GM12892 (cell line): ENCODE measurements around the gene INTS3.

Experiments used
- DNase-seq: peaks from one replicate; pipeline ENCODE4 v3.0.0; 2011; ENCODE audit not compliant: insufficient read length
- FAIRE-seq: peaks from 2 replicates; lab custom pipeline; 2011; peaks lifted over from hg19 to GRCh38; lab: Jason Lieb, UNC
- POLR2A ChIP-seq: IDR thresholded peaks from 2 replicates; pipeline ENCODE4 v1.6.1; 2011; ENCODE audit warnings: low read depth, low read length, control low read depth
- POLR2AphosphoS5 ChIP-seq: IDR thresholded peaks from 2 replicates; pipeline ENCODE4 v1.6.1; 2011; ENCODE audit warnings: low read depth, low read length, control low read depth
- TAF1 ChIP-seq: IDR thresholded peaks from 2 replicates; pipeline ENCODE4 v1.6.1; 2011; ENCODE audit warnings: low read depth, mild to moderate bottlenecking, control low read depth, low read length, borderline replicate concordance

The INTS3 gene

GRCh38 chr1:153790313-153790965 is 62.6 kb downstream of the INTS3 start:
- no peak for TF ChIP-seq POLR2A
- TF ChIP-seq TAF1, result no peak
- no peak for TF ChIP-seq POLR2AphosphoS5
- FAIRE-seq (no peak), DNase-seq (no peak)

DNA sequence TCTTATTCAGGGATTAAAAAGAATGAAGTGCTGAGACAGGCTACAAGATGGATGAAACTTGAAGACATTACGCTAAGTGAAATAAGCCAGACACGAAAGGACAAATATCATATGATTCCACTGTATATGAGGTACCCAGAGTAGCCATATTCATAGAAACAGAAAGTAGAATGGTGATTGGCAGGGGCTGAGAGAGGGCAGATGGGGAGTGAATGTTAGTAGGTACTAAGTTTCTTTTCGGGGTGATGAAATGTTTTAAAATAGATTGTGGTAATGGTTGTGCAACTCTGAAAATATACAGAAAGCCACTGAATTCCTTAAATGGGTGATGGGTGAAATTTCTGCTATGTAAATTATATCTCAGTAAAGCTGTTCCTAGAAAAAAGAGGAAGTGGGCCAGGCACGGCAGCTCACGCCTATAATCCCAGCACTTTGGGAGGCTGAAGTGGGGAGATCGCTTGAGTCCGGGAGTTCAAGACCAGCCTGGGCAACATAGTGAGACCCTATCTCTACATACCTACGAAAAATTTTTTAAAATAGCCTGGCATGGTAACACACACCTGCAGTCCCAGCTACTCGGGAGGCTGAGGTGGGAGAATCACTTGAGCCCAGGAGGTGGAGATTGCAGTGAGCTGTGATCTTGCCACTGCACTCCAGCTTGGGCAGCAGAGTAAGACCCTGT is 63.3 kb downstream of the INTS3 start:
- FAIRE-seq (peak; percentile 97), DNase-seq (peak; percentile 73)
- no peak for TF ChIP-seq POLR2AphosphoS5
- 0 out of 2 replicates have a peak, but pooled peaks have one; percentile 42 for TF ChIP-seq POLR2A

DNA sequence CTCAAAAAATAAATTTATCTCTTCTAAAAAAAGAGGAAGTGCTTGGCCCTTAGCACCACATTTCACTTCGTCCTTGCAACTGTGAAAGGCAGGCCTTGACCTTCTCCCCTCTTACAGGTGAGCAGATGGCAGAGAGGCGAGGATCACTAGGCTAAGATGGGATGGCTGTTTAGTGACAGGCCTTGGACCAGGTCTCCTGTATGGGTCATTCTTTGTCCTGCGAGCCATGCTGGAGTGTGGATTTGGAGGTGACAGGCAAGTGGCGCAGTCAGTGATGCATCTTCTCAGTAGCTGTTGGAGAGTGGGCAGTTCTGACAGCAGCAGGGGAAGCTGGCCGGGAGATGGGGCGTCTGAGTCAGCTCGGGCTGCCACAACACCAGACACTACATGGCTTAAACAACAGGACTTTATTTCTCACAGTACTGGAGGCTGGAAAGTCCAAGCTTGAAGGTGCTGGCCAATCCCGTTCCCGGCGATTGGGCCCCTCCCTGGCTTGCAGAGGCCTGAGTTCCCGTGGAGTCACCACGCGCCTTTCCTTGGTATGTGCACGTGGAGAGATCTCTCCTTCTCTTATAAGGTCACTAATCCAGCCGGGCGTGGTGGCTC is 63.9 kb downstream of the INTS3 start:
- peak; percentile 85 for FAIRE-seq
- TF ChIP-seq POLR2AphosphoS5 (no peak), TAF1 (no peak), POLR2A (no peak)
- DNase-seq, result no peak

- DNase-seq (no peak), FAIRE-seq (no peak)
- TF ChIP-seq POLR2AphosphoS5 (no peak), POLR2A (no peak), TAF1 (no peak)
Observed at GRCh38 chr1:153792631-153793041, 64.8 kb downstream of the INTS3 start.

DNA sequence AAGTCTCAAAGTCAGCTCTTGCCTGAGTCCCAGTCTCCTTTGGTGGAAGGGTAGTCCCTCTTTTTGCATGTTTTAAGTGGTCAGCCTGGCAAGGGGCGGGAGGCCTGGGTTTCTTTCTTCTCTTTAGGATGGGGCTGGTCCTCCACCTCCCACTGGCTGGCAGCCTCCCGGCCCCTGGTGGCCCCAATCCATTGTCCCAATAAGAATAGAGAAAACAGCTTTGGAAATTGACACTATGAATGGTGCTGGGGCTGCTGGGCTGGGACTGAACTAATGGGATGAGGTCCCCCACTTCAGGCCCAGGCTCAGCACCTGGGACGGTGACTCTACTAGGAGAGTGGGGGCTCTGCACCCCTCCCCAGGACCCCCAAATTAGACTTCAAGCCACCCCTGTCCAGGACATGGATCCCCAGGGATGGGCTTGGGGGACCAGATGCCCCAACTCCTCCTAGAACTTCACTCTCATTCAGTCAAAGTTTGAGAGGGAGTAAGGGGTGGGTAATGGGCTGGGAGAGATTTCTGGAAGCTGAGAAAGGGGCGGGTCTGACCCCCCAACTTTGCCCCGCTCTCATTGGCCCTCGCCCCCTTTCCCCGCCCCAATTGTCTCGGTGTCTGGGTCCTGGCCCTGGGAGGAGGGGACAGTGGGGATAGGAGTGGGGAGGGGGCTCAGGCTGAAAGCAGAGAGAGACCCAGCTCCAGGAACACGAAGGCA is 65.6 kb downstream of the INTS3 start:
- no peak for TF ChIP-seq TAF1
- no peak for TF ChIP-seq POLR2A
- TF ChIP-seq POLR2AphosphoS5, result no peak
- FAIRE-seq (no peak), DNase-seq (no peak)

GRCh38 chr1:153793973-153794615 is 66.2 kb downstream of the INTS3 start:
- no peak for DNase-seq
- TF ChIP-seq TAF1 (no peak), POLR2AphosphoS5 (no peak), POLR2A (no peak)
- FAIRE-seq, result no peak

- FAIRE-seq (no peak), DNase-seq (no peak)
- TF ChIP-seq POLR2AphosphoS5 (no peak), TAF1 (no peak)
Observed at GRCh38 chr1:153794624-153795329, 66.9 kb downstream of the INTS3 start.

DNA sequence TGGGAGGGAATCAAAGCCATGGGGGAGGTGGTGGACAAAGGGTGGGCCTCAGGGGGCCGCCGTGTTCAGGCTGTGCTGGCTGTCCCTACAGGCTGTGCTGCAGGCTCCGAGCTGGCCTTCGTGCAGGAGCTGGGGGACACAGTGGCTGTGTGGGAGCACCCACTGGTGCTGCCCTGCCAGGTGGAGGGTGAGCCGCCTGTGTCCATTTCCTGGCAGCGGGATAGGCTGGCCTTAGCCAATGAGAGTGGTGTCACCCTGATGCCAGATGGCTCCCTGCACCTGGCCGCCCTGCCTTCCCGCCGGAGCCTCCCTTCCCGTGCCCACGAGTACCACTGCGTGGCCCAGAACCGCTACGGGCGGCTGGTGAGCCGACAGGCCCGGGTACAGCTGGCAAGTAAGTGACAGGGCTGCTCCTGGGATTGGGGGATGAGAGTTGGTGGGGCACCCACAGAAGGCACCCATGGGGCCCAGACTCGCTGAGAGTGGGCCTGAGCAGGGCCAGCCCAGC is 67.5 kb downstream of the INTS3 start:
- no peak for DNase-seq
- TF ChIP-seq POLR2A (no peak), POLR2AphosphoS5 (no peak), TAF1 (no peak)
- no peak for FAIRE-seq

GRCh38 chr1:153795934-153796785 is 68.3 kb downstream of the INTS3 start:
- FAIRE-seq, result no peak
- TF ChIP-seq POLR2A (no peak), TAF1 (no peak), POLR2AphosphoS5 (no peak)
- DNase-seq, result no peak

- no peak for TF ChIP-seq POLR2AphosphoS5
- TF ChIP-seq POLR2A, result no peak
- TF ChIP-seq TAF1, result no peak
- DNase-seq (peak; percentile 78), FAIRE-seq (peak; percentile 94)
Observed at GRCh38 chr1:153796786-153797659, 69.2 kb downstream of the INTS3 start.
